ENCODE results near the gene TOGARAM2. TPM values are rescaled to one million over a fixed set of nuclear protein-coding genes. Genes with fewer than 3 reads are reported as not detected.

The TOGARAM2 gene
- total and polyA plus RNA-seq, 8 donors: 1.5 to 7.3 (median 4.1) TPM

GRCh38 chr2:28960401-28960800 is 20.7 kb upstream of the TOGARAM2 start:
- intact Hi-C loops (cut with DNase I): no loop called here
- Histone ChIP-seq H3K36me3 (no peaks in the 10 kb centered on the region), H3K27ac (no peak overlapping the region), H3K27me3 (peaks cover 0 to 4% of the 10 kb centered on the region in 2 donors), H3K4me1 (peaks cover 0 to 12% of the 10 kb centered on the region in 2 donors), H3K9me3 (no peaks in the 10 kb centered on the region), H3K4me3 (no peak overlapping the region)
- no peak for ATAC-seq
- no peak for TF ChIP-seq CTCF (IDR thresholded peaks at IDR 0.05)
- no peak for DNase-seq

- Histone ChIP-seq H3K27me3 (no peaks in the 10 kb centered on the region), H3K36me3 (no peaks in the 10 kb centered on the region), H3K27ac (no peak overlapping the region), H3K4me1 (no peaks in the 10 kb centered on the region), H3K4me3 (no peak overlapping the region), H3K9me3 (no peaks in the 10 kb centered on the region)
- DNase-seq (no peak), ATAC-seq (no peak)
- intact Hi-C loops (cut with DNase I): no loop called here
- TF ChIP-seq CTCF (IDR thresholded peaks at IDR 0.05): no peak
These were observed 18.6 kb upstream of the TOGARAM2 start for GRCh38 chr2:28962505-28962904.

GRCh38 chr2:28970464-28971160 is 10.5 kb upstream of the TOGARAM2 start:
- no peaks in the 10 kb centered on the region for H3K36me3 ChIP-seq
- DNase-seq (no peak), ATAC-seq (no peak)
- H3K27me3 ChIP-seq: no peaks in the 10 kb centered on the region
- no peaks in the 10 kb centered on the region for H3K9me3 ChIP-seq
- no peak overlapping the region for H3K27ac ChIP-seq
- no peak overlapping the region for H3K4me3 ChIP-seq
- intact Hi-C loops (cut with DNase I): no loop called here
- no peak for TF ChIP-seq CTCF (IDR thresholded peaks at IDR 0.05)
- H3K4me1 ChIP-seq: no peaks in the 10 kb centered on the region

GRCh38 chr2:28972778-28973335 is 8.2 kb upstream of the TOGARAM2 start:
- intact Hi-C loops (cut with DNase I): no loop called here
- no peak overlapping the region for H3K27ac ChIP-seq
- no peaks in the 10 kb centered on the region for H3K27me3 ChIP-seq
- no peak overlapping the region for H3K4me3 ChIP-seq
- no peaks in the 10 kb centered on the region for H3K4me1 ChIP-seq
- no peaks in the 10 kb centered on the region for H3K36me3 ChIP-seq
- DNase-seq (no peak), ATAC-seq (no peak)
- TF ChIP-seq CTCF (IDR thresholded peaks at IDR 0.05): no peak
- H3K9me3 ChIP-seq: no peaks in the 10 kb centered on the region

- Histone ChIP-seq H3K4me3 (no peak overlapping the region), H3K9me3 (no peaks in the 10 kb centered on the region), H3K27ac (no peak overlapping the region), H3K4me1 (no peaks in the 10 kb centered on the region), H3K36me3 (no peaks in the 10 kb centered on the region), H3K27me3 (no peaks in the 10 kb centered on the region)
- no peak for ATAC-seq
- no peak for DNase-seq
- no peak for TF ChIP-seq CTCF (IDR thresholded peaks at IDR 0.05)
- intact Hi-C loops (cut with DNase I): no loop called here
These were observed 6.8 kb upstream of the TOGARAM2 start for GRCh38 chr2:28974252-28974651.

Measured in left lung (tissue), 10 donors.